HG03457 (cell line): Measurements from ENCODE around the gene SPRR3.
"Not testable (repeated sequence)": the region's sequence is repeated elsewhere in the genome, so short reads cannot be mapped to it uniquely, and the experiment has no call there.

Source experiments
- ATAC-seq: cut with Tn5 transposase; IDR thresholded peaks from one replicate; pipeline ENCODE4 v1.9.1; 2021; ENCODE audit warnings: moderate number of reproducible peaks; ENCODE audit not compliant: unreplicated experiment

Gene SPRR3

DNA sequence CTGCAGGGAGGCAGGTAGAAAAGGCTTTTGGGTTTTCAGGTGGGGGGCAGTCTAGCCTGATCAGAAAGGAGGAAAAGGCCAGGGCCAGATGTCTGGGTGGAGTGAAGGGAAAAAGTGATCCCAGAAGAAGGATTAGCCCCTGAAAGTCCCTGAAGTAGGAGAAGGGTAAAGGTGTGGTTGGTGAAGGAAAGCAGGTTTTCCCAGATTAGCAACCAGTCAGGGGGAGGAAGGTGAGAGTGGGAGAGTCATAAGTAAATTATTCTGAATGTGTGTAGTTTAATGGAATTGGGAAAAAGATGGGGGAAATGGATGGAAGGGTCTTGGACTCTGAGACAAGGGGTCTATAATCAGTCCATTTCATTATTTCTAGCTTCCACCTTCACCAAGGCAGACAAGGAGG is 18.3 kb upstream of the SPRR3 start:
- ATAC-seq: no peak

DNA sequence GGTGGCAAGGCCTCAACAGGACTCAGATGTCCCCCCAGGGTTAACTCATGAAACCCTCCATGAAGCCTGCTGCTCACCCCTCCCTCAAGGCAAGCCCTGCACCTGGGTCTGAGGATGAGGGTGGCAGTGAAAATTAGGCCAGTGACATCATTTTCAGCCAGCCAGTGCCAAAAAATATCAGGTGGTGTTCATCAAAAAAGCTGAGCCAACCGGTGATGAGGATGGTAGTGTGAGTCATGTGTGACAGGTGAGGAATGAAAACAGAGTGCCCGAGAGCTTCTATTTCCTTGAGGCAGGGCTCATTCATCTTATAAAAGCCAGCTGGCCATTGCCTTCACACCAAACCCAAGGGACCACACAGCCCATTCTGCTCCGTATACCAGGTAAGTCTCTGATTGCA is 17.8 kb upstream of the SPRR3 start, which contains the start of gene SPRR1A:
Gene SPRR1A, plus strand, starts transcription at position 339 of the 400 bp plus-strand sequence. CDS start 1,150 bp downstream, outside the sequence.
- ATAC-seq: no peak

DNA sequence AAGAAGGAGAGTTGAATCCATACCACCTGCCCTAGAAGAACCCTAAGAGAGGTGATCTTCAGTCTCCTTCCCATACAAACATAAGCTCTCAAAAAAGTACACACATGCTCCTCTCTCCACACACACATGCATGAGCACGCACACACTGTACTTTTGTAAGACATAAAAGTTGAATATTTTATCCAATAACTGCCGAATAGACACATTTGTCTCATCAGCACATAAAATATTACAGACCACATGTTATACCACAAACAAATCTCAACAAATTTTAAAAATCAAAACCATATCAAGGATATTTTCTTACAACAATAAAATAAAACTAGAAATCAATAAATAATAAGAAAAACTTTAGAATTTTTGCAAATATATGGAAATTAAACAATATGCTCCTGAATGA is 15.0 kb upstream of the SPRR3 start:
- ATAC-seq: no peak

DNA sequence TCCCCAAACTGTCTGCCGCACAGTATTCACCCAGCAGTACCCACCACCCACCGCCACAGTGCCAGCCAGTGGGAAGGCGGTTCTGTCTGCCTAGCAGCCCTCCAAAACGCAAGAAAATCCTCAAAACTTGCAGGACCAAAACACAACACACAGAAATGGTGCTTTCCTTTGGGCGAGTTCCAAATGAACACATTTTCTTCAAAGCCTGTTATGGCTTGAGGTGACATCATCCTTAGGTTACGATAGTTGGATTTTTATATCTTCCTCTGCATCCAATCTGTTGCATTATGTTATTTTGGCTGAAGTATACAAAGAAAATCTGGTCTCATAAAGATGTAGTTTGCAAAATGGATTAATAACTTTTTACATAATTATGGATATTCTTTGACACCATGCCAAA is 8.4 kb upstream of the SPRR3 start:
- no peak for ATAC-seq

DNA sequence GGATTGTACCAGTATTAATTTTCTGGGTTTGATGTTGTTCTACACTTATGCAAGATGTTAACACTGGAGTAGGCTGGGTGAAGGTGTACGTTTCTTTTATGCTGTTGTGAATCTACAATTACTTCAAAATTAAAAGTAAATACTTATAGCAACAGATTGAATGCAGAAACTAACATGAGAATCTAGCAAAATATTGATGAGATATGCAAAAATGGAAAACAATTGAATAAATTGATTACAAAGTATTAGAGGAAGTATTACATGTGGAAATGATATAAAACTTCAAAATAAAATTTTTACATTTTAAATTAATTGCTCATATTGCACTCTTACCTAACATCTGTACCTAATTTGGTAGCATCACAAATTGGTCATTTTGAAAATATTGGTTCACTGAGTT is 5.7 kb upstream of the SPRR3 start:
- no peak for ATAC-seq

DNA sequence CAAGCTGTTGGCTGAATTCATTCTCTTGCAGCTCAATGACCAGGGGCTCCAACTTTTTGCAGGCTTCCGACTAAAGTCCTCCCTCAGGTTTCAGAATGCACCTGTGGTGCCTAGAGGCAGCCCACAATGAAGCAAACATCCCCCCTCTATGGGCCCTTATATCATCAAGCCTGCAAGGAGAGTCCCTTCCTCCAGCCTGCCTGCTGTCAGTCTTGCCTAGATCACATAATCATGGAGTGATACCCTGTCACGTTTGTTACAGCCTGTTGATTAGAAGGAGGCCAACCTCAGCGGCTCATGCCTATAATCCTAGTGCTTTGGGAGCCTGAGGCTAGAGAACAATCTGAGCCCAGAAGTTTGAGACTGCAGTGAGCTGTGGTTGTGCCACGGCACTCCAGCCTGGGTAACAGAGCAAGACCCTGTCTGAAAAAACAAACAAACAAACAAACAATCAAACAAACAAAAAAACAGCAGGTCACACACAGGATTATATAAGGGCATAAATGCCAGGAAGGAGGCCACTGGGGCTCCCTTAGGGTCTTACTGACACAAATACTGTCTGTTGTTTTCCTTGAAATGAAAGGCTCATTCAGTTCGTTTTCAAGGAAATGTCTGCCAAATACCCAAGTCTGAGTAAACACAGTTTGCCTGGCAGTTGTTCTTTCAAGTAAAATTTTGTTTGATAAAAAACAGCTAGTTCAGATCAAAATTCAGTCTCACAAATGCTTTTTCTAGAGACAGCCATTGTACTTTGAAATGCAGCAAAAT is 4.7 kb upstream of the SPRR3 start:
- ATAC-seq: no peak

DNA sequence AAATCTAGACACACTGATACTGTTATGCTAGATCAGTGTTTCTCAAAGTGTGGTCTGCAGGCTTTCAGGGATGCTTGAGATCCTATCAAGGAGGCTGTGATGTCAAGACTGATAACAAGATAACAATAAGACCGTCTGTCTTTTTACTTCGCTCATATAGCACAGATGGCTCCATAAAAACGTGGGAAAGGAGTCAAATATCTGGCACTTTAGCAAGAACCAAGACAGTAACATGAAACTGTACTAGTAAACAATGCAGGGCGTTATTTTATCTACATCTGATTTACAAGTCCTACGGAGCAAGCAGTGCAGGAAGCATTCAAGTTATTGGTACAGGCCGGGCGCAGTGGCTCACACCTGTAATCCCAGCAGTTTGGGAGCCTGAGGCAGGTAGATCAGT is 3.6 kb upstream of the SPRR3 start:
- ATAC-seq: no peak

DNA sequence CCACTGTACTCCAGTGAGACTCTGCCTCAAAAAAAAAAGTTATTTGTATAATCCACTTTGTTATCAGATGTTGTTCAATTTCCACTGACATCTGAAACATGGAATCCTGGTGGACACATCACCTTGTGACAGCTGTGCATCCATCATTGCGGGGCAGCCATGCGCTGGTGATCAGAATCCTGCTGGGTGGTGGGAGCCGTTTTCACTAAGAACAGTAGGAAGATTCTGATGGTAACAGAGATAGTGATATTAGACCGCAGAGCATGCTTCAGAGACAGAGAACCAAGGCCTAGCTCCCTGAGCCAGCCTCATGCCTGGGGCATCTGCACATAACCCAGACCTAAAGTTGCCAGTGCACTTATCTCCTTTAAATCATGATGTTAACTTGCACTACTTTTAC is 3.1 kb upstream of the SPRR3 start:
- ATAC-seq: no peak

DNA sequence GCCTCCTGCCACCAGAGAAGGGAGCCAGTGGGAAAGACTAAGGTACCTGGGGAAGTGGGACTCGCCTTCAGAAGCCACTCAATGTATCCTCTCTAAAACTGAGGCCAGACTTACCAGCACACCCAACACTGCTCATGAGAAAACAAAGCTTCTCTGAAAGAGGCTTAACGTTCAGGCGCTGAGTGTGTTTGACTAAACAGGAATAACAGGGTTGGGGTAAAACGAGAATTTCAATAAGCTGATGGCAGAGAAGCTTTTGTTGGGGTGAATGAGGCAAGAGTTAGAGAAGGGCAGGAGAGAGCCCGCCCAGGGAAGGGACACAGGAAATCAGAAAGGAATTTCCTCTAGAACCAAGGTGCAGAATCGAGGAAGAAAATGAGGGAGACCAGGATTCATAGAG is 1.7 kb upstream of the SPRR3 start:
- ATAC-seq: no peak

DNA sequence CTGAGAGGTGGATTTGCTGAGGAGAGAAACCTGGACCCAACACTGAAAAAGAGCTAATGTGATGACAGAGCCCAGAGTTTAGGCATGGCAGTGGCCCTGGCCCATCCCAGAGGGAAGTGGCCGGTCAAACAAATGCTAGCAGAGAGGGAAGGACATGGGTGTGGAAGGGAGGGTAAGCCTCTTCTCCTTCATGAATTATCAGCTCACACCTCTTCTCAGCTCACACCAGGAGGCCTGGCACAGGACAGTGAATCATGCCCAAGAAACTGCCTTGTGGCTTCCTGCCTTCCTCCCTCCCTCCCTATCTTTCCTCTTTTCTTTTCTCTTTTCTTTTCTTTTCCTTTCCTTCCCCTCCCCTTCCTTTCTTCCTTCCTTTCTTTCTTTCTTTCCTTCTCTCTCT is 1.3 kb upstream of the SPRR3 start:
- no peak for ATAC-seq

DNA sequence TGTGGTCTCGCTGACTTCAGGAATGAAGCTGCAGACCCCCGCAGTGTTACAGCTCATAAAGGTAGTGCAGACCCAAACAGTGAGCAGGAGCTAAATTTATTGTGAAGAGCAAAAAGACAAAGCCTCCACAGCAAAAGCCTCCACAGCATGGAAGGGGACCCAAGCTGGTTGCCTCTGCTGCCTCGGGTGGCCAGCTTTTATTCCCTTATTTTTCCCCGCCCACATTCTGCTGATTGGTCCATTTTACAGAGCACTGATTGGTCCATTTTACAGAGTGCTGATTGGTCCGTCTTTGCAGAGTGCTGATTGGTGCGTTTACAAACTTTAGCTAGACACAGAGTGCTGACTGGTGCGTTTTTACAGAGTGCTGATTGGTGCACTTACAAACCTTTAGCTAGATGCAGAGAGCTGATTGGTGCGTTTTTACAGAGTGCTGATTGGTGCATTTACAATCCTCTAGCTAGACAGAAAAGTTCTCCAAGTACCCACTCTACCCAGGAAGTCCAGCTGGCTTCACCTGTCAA is 9.7 kb downstream of the SPRR3 start:
- not testable (repeated sequence) for ATAC-seq

DNA sequence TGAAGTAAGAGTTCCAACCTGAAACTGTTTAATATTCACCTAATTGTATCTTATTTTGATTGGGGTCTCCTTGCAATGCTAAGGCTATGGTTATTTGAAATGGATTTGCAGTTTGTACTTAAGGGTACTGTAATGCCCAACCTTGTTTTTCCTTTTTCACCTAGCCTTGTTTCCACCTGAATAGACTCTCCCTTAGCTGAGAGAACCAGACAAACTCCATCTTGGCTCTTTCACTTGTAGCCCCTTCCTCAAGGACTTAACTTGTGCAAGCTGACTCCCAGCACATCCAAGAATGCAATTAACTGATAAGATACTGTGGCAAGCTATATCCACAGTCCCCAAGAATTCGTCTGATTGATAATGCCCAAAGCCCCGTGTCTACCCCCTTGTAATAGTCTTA is 20.3 kb downstream of the SPRR3 start:
- not testable (repeated sequence) for ATAC-seq

DNA sequence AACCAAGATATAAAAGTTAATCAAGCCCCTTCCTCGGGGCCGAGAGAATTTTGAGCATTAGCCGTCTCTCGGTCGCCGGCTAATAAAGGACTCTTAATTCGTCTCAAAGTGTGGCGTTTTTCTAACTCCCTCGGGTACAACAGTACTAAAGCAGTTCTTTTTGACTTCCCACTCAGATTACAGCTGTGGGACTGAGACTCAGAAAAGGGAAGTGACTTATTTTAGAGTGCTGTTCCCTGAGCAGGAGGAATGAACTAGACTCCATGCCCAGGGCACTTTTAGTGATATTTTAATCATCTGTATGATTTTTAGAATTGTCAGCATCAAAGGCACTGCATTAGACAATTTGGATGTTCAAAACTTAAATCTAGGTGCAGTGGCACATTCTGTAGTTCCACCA is 20.8 kb downstream of the SPRR3 start:
- ATAC-seq: not testable (repeated sequence)

DNA sequence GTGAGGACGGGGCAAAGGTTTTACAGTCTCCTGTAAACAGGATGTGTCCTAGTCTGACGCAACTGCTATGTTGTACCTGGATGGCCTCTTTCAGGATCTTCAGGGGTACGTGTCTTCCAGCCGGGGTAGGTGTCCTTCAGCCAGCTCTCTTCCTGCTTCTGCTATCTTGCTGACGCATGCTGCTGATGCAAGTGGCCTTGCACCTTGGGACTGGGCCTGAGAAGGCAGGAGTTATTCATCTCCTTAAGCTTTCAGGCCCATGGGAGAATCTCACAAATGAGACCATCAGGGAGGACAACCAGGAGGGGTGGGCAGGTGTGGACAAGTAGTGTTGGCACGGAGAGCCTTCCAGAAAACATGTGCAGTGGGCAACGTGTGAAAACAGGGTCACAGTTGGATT is 21.6 kb downstream of the SPRR3 start:
- ATAC-seq: no peak

DNA sequence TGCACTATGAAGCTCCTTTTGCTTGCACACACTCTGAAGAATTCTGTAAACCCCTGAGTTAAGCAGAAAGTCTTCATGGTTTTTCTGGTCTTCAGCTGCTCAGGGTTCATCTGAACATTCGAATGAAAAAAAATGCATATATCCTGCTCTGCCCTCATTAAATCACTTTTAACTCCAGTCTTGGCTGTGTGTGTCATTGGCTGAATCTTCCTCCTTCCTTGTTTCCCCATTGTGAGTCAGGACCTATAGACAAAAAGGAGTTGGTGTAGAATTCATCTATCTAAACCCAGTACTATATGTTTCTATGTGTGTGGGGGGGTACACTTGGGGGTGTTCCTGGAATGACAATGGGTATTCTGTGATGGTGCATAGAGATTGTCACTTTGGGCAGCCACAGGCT is 22.9 kb downstream of the SPRR3 start:
- ATAC-seq: no peak

DNA sequence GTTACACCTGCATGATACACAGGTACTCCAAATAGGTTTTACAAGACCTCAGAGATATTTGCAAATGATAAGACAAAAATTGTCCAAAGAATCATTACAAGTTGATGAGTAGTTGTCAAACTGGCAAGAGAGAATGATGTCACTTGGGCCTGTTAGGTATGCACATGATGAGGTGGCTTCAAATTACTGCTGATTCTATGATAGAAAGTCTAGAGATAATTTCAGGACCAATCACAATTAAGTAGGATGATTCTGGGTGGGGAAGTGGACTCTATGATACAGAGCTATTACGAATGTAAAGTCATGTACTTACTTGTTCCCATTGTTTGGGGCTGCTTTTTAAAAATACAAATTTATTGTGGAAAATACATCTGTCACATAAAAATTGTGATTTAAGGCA is 24.2 kb downstream of the SPRR3 start:
- no peak for ATAC-seq

DNA sequence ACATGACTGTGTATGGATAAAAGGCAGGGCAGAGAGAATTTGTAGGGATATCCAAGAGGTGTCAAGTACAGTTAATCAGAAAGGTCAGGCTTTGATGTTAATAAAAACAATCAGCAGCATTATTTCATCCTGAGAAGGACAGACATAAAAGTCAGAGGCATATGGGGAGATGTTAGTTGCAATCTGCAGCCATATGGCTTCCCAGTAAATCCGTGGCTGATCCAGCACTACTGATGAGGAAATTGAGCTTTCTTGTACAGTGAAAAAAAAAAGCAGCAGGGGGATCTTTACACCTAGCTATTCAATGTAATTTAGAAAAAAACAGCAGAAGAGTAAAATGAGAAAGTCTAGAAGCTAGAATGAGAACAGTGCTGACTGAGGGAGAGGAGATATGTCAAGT is 27.2 kb downstream of the SPRR3 start:
- no peak for ATAC-seq

DNA sequence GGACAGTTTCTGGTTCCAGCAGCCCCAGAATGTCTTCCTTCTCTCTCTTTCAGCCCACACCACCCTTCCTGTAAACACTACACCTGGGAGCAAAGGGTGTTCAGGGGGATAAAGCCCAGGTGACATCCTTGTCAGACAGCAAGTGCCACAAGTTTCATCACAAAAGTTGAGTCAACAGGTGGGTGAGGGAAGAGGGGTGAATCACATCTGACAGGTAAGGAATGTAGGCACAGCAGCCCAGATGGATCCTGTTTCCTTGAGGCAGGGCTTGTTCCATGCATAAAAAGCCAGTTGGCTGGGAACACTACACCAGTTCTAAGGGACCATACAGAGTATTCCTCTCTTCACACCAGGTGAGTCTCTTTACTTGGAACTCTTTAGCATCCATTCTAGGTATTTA is 29.3 kb downstream of the SPRR3 start, which contains the start of gene SPRR1B:
Gene SPRR1B, plus strand, starts transcription at position 309 of the 400 bp plus-strand sequence. CDS start 1,143 bp downstream, outside the sequence.
- ATAC-seq: no peak

DNA sequence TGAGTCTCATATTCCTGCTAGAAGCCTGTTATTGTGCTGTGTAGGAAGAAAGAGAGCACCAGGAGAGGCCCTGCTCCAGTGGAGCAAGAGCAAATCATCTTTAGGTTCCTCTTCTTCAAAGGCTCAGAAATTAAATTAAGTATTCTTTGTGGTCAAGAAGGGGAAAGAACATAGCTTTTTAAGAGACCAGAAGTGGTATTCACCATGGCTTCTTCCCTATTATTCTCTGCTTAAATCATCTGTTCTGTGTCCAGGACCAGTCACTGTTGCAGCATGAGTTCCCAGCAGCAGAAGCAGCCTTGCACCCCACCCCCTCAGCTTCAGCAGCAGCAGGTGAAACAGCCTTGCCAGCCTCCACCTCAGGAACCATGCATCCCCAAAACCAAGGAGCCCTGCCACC is 30.5 kb downstream of the SPRR3 start:
- ATAC-seq: no peak

DNA sequence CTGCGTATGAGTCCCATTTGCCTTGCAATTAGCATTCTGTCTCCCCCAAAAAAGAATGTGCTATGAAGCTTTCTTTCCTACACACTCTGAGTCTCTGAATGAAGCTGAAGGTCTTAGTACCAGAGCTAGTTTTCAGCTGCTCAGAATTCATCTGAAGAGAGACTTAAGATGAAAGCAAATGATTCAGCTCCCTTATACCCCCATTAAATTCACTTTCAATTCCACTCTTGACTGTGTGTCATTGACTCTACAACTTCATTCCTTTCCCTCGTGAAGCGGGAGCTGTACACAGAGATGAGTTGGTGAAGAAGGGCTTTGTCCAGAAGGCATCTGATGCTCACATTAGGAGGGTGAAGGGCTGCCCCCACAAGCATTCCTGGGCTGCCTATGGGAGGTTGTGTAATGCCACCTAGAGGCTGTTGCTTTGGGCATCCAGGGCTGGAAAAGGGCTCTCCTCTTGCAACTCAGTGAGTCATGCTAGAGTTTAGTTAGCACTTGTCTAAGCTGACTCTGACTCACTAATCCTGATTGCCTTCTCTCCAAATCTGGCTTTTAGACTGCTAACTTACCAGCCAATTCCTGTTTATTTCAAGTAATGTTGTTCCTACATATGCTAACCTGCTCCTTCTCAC is 31.2 kb downstream of the SPRR3 start:
- no peak for ATAC-seq

DNA sequence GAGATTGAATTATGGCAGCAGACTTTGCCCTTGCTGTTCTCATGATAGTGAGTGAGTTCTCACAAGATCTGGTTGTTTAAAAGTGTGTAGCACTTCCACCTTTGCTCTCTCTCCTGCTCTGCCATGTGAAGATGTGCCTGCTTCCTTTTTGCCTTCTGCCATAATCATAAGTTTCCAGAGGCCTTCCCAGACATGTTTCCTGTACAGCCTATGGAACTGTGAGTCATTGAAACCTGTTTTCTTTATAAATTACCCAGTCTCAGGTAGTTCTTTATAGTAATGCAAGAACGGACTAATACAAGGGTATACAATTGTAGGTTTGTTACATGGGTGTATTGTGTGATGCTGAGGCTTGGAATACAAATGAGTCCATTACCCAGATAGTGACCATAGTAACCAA is 33.7 kb downstream of the SPRR3 start:
- ATAC-seq: no peak

DNA sequence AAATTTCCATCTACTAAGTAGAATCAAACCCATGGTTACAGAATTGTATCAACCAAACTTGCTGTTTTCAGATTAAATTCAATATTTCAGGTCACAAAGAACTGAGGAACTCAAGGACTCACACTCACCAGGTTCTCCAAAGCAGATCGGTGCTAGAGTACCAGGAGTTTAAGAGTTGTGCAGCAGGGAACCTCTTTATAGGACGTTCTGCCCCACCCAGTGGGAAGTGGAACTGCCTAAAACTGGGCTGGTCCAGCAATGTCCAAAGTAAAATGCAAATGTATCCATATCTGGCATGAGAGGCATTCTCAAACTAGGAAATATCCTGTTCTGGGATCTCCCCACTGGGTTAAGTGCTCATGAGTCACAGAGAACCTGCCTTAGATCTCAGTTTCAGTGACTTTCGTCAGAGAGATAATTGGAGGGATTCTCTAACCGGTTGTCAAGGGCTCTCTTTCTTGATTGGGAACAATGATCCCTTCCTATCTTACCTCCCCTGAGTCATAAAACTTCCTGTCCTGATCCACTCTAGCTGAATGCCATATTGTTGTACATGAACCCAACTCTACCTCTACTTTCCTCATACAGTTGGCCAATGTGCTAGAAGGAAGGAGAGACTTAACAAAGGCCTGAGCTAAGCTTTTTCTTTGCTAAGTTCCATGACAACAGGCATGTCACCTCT is 39.5 kb downstream of the SPRR3 start, which contains the start of gene SPRR2D:
Gene SPRR2D, minus strand, starts transcription at position 171 of the 682 bp plus-strand sequence. CDS start 774 bp downstream, outside the sequence.
- no peak for ATAC-seq
